Measurements from ENCODE around the gene ATCAY. TPM values are rescaled to one million over a fixed set of nuclear protein-coding genes. Genes with fewer than 3 reads are reported as not detected.

Gene ATCAY
- total RNA-seq, 2 donors from 2014 or later = 0.58 to 2.8 TPM

DNA sequence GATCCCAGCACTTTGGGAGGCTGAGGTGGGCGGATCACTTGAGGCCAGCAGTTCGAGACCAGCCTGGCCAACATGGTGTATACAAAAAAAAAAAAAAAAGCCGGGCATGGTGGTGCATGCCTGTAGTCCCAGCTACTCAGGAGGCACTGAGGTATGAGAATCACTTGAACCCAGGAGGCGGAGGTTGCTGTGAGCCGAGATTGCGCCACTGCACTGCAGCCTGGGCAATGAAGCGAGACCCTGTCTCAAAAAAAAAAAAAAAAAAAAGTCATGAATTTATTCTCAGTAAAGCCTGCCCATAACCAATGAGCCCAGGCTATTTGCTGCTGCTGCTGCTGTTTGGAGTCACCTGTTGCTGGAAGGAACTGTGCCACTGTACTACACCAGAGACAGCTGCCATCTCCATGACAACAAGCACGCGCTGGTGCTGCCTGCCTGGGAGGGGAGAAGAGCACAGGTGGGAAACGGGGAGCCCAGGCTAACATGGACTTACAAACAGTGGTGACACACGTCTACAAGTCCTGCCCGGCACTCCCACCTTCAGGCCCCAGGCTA lies 23.0 kb upstream of the ATCAY start:
- Mint-ChIP-seq H3K4me3 (no peak overlapping the region), H3K4me1 (no peaks in the 10 kb centered on the region), H3K27ac (no peak overlapping the region), H3K27me3 (ENCODE audit: insufficient read depth) (no peaks in the 10 kb centered on the region), H3K36me3 (ENCODE audit: low read depth) (peaks cover 41% of the 10 kb centered on the region), H3K9me3 (peaks cover 11% of the 10 kb centered on the region)
- Histone ChIP-seq H3K9me3 (ENCODE audit: control insufficient read depth, low read length) (peaks cover 6% of the 10 kb centered on the region), H3K4me3 (ENCODE audit: low read length) (no peak overlapping the region), H3K36me3 (ENCODE audit: control insufficient read depth, insufficient read depth, low read length) (peaks cover 8% of the 10 kb centered on the region), H3K27me3 (ENCODE audit: control insufficient read depth, insufficient read depth, low read length, poor library complexity, severe bottlenecking) (no peaks in the 10 kb centered on the region), H3K27ac (ENCODE audit: low read depth, low read length) (no peak overlapping the region), H3K4me1 (ENCODE audit: control insufficient read depth, insufficient read depth, low read length) (no peaks in the 10 kb centered on the region), H3K9ac (ENCODE audit: extremely low read depth, low read length, poor library complexity, severe bottlenecking) (no peak overlapping the region)
- TF ChIP-seq, protein P1, sequence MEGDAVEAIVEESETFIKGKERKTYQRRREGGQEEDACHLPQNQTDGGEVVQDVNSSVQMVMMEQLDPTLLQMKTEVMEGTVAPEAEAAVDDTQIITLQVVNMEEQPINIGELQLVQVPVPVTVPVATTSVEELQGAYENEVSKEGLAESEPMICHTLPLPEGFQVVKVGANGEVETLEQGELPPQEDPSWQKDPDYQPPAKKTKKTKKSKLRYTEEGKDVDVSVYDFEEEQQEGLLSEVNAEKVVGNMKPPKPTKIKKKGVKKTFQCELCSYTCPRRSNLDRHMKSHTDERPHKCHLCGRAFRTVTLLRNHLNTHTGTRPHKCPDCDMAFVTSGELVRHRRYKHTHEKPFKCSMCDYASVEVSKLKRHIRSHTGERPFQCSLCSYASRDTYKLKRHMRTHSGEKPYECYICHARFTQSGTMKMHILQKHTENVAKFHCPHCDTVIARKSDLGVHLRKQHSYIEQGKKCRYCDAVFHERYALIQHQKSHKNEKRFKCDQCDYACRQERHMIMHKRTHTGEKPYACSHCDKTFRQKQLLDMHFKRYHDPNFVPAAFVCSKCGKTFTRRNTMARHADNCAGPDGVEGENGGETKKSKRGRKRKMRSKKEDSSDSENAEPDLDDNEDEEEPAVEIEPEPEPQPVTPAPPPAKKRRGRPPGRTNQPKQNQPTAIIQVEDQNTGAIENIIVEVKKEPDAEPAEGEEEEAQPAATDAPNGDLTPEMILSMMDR (conservative IDR thresholded peaks at IDR 0.05) = no peak
- WGBS, 2 experiments (ENCODE audit: insufficient coverage in 1 of 2, insufficient read length in 1 of 2) = 81 to 84% methylated on average over 3 to 12 of the region's 12 CpGs
- DNase-seq = no peak

DNA sequence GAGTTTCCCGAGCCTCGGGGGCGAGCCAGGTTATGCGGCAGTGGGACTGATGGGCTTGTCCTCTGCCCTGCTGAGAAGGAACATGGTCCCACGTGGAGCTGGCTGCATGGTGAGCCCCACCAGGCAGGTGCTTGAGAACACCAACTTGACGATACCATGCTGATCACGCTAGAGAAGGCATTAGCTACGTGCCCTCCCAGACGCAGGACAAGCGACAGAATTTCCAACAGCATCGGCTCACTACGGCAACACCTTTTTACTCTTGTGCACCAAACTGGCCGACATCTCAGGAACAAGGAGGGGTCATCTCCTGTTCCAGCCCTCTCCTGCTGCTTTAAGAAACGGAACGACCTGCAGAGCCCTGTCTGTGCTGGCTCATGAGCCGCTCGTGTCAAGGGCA lies 20.0 kb upstream of the ATCAY start:
- Mint-ChIP-seq H3K4me1 (no peaks in the 10 kb centered on the region), H3K27me3 (ENCODE audit: insufficient read depth) (no peaks in the 10 kb centered on the region)
- TF ChIP-seq, protein P1 (conservative IDR thresholded peaks at IDR 0.05) = no peak

DNA sequence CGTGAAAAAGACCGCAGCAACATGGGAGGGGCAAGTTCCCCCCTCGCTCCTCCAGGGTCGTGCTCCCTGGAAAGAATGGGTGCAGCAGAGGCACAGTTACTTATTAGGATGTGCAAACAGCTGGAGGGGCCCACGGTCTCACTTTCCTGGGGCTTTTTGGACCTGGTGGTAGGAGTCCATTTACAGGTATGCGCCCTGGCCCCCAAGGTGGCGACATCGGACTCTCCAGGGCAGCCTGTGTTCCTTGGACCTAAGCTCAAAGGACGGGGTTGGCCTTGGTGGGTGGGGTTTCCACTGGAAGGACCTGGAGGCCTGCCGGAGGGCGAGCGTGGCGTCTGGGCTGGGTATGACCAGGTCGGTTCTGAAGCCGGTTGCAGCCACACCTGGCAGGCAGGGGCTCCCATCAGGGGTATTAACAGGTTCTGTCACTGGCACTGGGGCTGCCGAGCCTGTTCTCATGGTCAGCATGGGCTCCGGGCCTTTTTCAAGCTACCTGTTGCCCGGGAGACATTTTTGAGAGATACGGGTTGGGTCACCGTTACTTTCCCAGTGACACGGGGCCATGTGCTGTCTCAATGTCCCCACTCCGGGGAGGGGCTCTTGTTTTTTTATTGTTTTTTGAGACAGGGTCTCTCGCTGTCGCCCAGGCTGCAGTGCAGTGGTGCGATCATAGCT lies 17.5 kb upstream of the ATCAY start:
- TF ChIP-seq, protein P1 (conservative IDR thresholded peaks at IDR 0.05) = no peak
- Mint-ChIP-seq H3K36me3 (ENCODE audit: low read depth) (peaks cover 13% of the 10 kb centered on the region), H3K27me3 (ENCODE audit: insufficient read depth) (no peaks in the 10 kb centered on the region)

More for the DNA sequence above, 20.0 kb upstream of the ATCAY start:
- no peak overlapping the region for H3K9ac ChIP-seq (ENCODE audit: extremely low read depth, low read length, poor library complexity, severe bottlenecking)
- H3K36me3 Mint-ChIP-seq (ENCODE audit: low read depth) = peaks cover 24% of the 10 kb centered on the region
- 92 to 97% methylated on average over 17 of the region's 17 CpGs for WGBS, 2 experiments (ENCODE audit: insufficient coverage in 1 of 2, insufficient read length in 1 of 2)
- H3K27ac Mint-ChIP-seq = no peak overlapping the region
- no peak overlapping the region for H3K4me3 Mint-ChIP-seq
- DNase-seq = no peak
- no peaks in the 10 kb centered on the region for H3K9me3 Mint-ChIP-seq
- H3K27ac ChIP-seq (ENCODE audit: low read depth, low read length) = no peak overlapping the region
- H3K4me3 ChIP-seq (ENCODE audit: low read length) = no peak overlapping the region
- H3K36me3 ChIP-seq (ENCODE audit: control insufficient read depth, insufficient read depth, low read length) = no peaks in the 10 kb centered on the region
- H3K27me3 ChIP-seq (ENCODE audit: control insufficient read depth, insufficient read depth, low read length, poor library complexity, severe bottlenecking) = no peaks in the 10 kb centered on the region
- no peaks in the 10 kb centered on the region for H3K9me3 ChIP-seq (ENCODE audit: control insufficient read depth, low read length)
- H3K4me1 ChIP-seq (ENCODE audit: control insufficient read depth, insufficient read depth, low read length) = no peaks in the 10 kb centered on the region

More for the DNA sequence above, 17.5 kb upstream of the ATCAY start:
- Histone ChIP-seq H3K27ac (ENCODE audit: low read depth, low read length) (no peak overlapping the region), H3K4me1 (ENCODE audit: control insufficient read depth, insufficient read depth, low read length) (no peaks in the 10 kb centered on the region), H3K9ac (ENCODE audit: extremely low read depth, low read length, poor library complexity, severe bottlenecking) (no peak overlapping the region), H3K36me3 (ENCODE audit: control insufficient read depth, insufficient read depth, low read length) (no peaks in the 10 kb centered on the region), H3K4me3 (ENCODE audit: low read length) (no peak overlapping the region), H3K27me3 (ENCODE audit: control insufficient read depth, insufficient read depth, low read length, poor library complexity, severe bottlenecking) (no peaks in the 10 kb centered on the region), H3K9me3 (ENCODE audit: control insufficient read depth, low read length) (no peaks in the 10 kb centered on the region)
- Mint-ChIP-seq H3K4me3 (no peak overlapping the region), H3K9me3 (no peaks in the 10 kb centered on the region), H3K27ac (no peak overlapping the region), H3K4me1 (peaks cover 8% of the 10 kb centered on the region)
- 93 to 94% methylated on average over 17 to 25 of the region's 25 CpGs for WGBS, 2 experiments (ENCODE audit: insufficient coverage in 1 of 2, insufficient read length in 1 of 2)
- peak; percentile 52 for DNase-seq

Measured in endodermal cell (in vitro differentiated cells).